Trophoblast cell (in vitro differentiated cells and primary cell): Measurements from ENCODE around the gene SAMD9L.
A peak's percentile ranks its signal among the peaks of the same experiment; 100 is the strongest.

Experiments
- DNase-seq, 2 donors: peaks; one replicate each; pipeline ENCODE4 v3.0.0-alpha.2; 2016
- H2AFZ ChIP-seq: 2 replicates; pipeline ENCODE4 v1.6.1; 2013; ENCODE audit warnings: low read length, moderate library complexity, mild to moderate bottlenecking; ENCODE audit not compliant: insufficient read depth, poor library complexity
- H2AK5ac ChIP-seq: 2 replicates; pipeline ENCODE4 v1.6.1; 2013; ENCODE audit warnings: mild to moderate bottlenecking, low read length
- H2BK120ac ChIP-seq: 2 replicates; pipeline ENCODE4 v1.6.1; 2013; ENCODE audit warnings: low read length, mild to moderate bottlenecking, moderate library complexity; ENCODE audit not compliant: insufficient read depth, poor library complexity
- H2BK12ac ChIP-seq: 2 replicates; pipeline ENCODE4 v1.6.1; 2013; ENCODE audit warnings: mild to moderate bottlenecking, low read length, moderate library complexity
- H2BK5ac ChIP-seq: 2 replicates; pipeline ENCODE4 v1.6.1; 2013; ENCODE audit warnings: low read length, low read depth, moderate library complexity, mild to moderate bottlenecking; ENCODE audit not compliant: poor library complexity
- H3K14ac ChIP-seq: 2 replicates; pipeline ENCODE4 v1.6.1; 2013; ENCODE audit warnings: mild to moderate bottlenecking, low read length
- H3K18ac ChIP-seq: 2 replicates; pipeline ENCODE4 v1.6.1; 2013; ENCODE audit warnings: mild to moderate bottlenecking, low read length
- H3K23ac ChIP-seq: 2 replicates; pipeline ENCODE4 v1.6.1; 2013; ENCODE audit warnings: low read length
- H3K27ac ChIP-seq: 2 replicates; pipeline ENCODE4 v1.5.1; 2013; ENCODE audit warnings: low read depth, mild to moderate bottlenecking, inconsistent platforms, low read length, moderate library complexity
- H3K27me3 ChIP-seq: 2 replicates; pipeline ENCODE4 v1.6.1; 2013; ENCODE audit warnings: inconsistent platforms, mild to moderate bottlenecking, low read length, moderate library complexity; ENCODE audit not compliant: insufficient read depth
- H3K36me3 ChIP-seq, 2 experiments: 1 replicate in 1 of 2; 2 replicates in 1 of 2; pipeline ENCODE4 v1.6.1; 2013; ENCODE audit warnings: low read length in 2 of 2, mild to moderate bottlenecking in 2 of 2, moderate library complexity in 1 of 2; ENCODE audit not compliant: insufficient read depth in 2 of 2, control insufficient read depth in 1 of 2
- H3K4ac ChIP-seq: 2 replicates; pipeline ENCODE4 v1.6.1; 2013; ENCODE audit warnings: low read depth, mild to moderate bottlenecking, low read length, moderate library complexity
- H3K4me1 ChIP-seq, 2 experiments: 1 replicate in 1 of 2; 2 replicates in 1 of 2; pipeline ENCODE4 v1.6.1; 2013; ENCODE audit warnings: low read length in 2 of 2, mild to moderate bottlenecking in 2 of 2, moderate library complexity in 1 of 2; ENCODE audit not compliant: insufficient read depth in 2 of 2, control insufficient read depth in 1 of 2
- H3K4me2 ChIP-seq: 2 replicates; pipeline ENCODE4 v1.6.1; 2013; ENCODE audit warnings: inconsistent platforms, mild to moderate bottlenecking, low read length, moderate library complexity
- H3K4me3 ChIP-seq: 2 replicates; pipeline ENCODE4 v1.5.1; 2013; ENCODE audit warnings: mild to moderate bottlenecking, low read depth, low read length, inconsistent platforms
- H3K79me1 ChIP-seq: one replicate; pipeline ENCODE4 v1.6.1; 2013; ENCODE audit warnings: low read length
- H3K79me2 ChIP-seq: 2 replicates; pipeline ENCODE4 v1.6.1; 2013; ENCODE audit warnings: low read length, mild to moderate bottlenecking; ENCODE audit not compliant: control insufficient read depth, insufficient read depth, poor library complexity
- H3K9ac ChIP-seq: 2 replicates; pipeline ENCODE4 v1.6.1; 2013; ENCODE audit warnings: mild to moderate bottlenecking, low read length
- H3K9me3 ChIP-seq: 2 replicates; pipeline ENCODE4 v1.6.1; 2013; ENCODE audit warnings: low read depth, mild to moderate bottlenecking, control low read depth, inconsistent platforms, low read length; ENCODE audit not compliant: insufficient read depth
- H4K12ac ChIP-seq: 2 replicates; pipeline ENCODE4 v1.6.1; 2013; ENCODE audit warnings: low read depth, mild to moderate bottlenecking, low read length, moderate library complexity
- H4K8ac ChIP-seq: 2 replicates; pipeline ENCODE4 v1.6.1; 2013; ENCODE audit warnings: low read depth, mild to moderate bottlenecking, low read length, moderate library complexity
- H4K91ac ChIP-seq: one replicate; pipeline ENCODE4 v1.6.1; 2013; ENCODE audit warnings: low read depth, mild to moderate bottlenecking, low read length, moderate library complexity
- WGBS: extraction: QIAGEN DNeasy Blood & Tissue Kit; methylation state at CpG from one replicate; pipeline ENCODE4 v1.1.7; 2013; ENCODE audit warnings: missing lambda C conversion rate; ENCODE audit not compliant: insufficient read length, insufficient coverage; ENCODE audit errors: extremely low coverage; 5-methylcytosine and 5-hydroxymethylcytosine counted together

Gene SAMD9L

DNA sequence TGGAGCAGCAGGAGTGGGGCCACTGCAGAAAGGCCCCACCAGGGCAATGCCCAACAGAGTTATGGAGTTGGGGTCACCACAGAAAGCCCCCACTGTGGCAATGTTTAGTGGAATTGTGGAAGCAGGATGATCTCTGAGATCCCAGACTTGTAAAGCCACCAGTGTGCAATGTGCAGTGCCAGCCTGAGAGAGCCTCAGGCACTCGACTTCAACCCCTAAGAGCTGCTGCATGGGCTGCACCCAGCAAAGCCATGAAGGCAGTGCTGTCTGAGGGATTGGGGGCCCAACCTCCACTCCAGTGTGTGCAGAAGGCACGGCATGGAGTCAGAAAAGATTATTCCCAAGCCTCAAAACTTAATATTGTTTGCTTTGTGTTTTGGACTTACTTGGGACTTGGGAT lies 50.8 kb downstream of the SAMD9L start:
- H2AK5ac ChIP-seq, result no peak overlapping the region
- no peak for DNase-seq
- no peak overlapping the region for H2BK5ac ChIP-seq
- H3K14ac ChIP-seq, result no peak overlapping the region
- no peaks in the 10 kb centered on the region for H3K9me3 ChIP-seq
- H3K79me2 ChIP-seq, result no peaks in the 10 kb centered on the region
- no peaks in the 10 kb centered on the region for H3K36me3 ChIP-seq
- no peak overlapping the region for H3K23ac ChIP-seq
- no peaks in the 10 kb centered on the region for H3K79me1 ChIP-seq
- H3K4me3 ChIP-seq, result no peak overlapping the region
- no CpG with 5 or more reads among the region's 2 CpGs for WGBS
- no peak overlapping the region for H3K27ac ChIP-seq
- H3K4me2 ChIP-seq, result no peak overlapping the region
- no peak overlapping the region for H4K8ac ChIP-seq
- H4K91ac ChIP-seq, result no peak overlapping the region
- H3K9ac ChIP-seq, result no peak overlapping the region
- no peak overlapping the region for H2AFZ ChIP-seq
- H4K12ac ChIP-seq, result no peak overlapping the region
- no peaks in the 10 kb centered on the region for H3K4me1 ChIP-seq
- no peak overlapping the region for H2BK12ac ChIP-seq
- no peak overlapping the region for H3K18ac ChIP-seq
- H3K4ac ChIP-seq, result no peak overlapping the region
- no peaks in the 10 kb centered on the region for H3K27me3 ChIP-seq
- H2BK120ac ChIP-seq, result no peak overlapping the region

DNA sequence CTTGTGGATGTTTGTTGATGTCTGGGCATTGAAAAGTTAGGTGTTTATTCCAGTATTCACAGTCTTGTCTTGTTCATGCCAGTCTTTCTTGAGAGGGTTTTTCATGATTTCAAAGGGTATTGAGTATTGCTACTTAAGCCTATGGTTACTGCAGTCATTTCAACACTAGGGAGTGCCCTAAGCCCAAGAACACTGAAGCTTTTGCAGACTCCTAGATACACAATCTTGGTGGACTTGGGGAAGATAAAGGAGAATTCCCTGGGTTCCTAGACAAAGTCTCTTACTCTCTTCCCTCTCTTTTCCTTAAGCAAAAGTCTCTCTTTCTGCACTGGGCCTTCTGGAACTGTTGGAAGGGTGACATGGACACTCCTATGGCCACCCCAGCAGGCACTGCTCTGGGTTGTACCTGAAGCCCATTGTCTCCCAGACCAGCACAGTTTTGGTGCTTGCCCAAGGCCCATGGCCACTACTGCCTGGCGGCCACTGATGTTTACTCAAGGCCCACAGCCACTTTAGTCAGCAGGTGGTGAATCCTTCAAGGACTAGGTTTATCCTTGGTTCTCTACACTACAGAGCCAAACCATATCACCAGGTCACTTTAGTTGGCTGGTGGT lies 55.3 kb downstream of the SAMD9L start:
- Histone ChIP-seq H3K9me3 (no peaks in the 10 kb centered on the region), H2BK120ac (no peak overlapping the region), H3K14ac (no peak overlapping the region), H4K12ac (no peak overlapping the region), H2BK12ac (no peak overlapping the region), H2BK5ac (no peak overlapping the region), H3K4me3 (no peak overlapping the region), H3K23ac (no peak overlapping the region), H2AFZ (no peak overlapping the region), H3K36me3 (no peaks in the 10 kb centered on the region), H4K91ac (no peak overlapping the region), H3K27ac (no peak overlapping the region), H3K4me1 (no peaks in the 10 kb centered on the region), H2AK5ac (no peak overlapping the region), H3K4me2 (no peak overlapping the region), H3K79me1 (no peaks in the 10 kb centered on the region), H3K27me3 (no peaks in the 10 kb centered on the region), H4K8ac (no peak overlapping the region), H3K79me2 (no peaks in the 10 kb centered on the region), H3K4ac (no peak overlapping the region), H3K18ac (no peak overlapping the region), H3K9ac (peak overlapping the region; percentile 18)
- WGBS, result no CpG with 5 or more reads among the region's 1 CpG
- DNase-seq, result peak in 1 of 2 donors; percentile 51
